HCT116 (cell line): ENCODE data around the gene UGT1A9. TPM values are rescaled to one million over a fixed set of nuclear protein-coding genes. Genes with fewer than 3 reads are reported as not detected.

Source experiments
- ATAC-seq: fragments of 200-7000 bp; cut with Tn5 transposase; 2 replicates; pipeline ENCODE4 v1.9.1; 2020; ENCODE audit warnings: mild to moderate bottlenecking, moderate library complexity
- BruUV-seq: library from RNA; stranded (reverse); fragments of 400-500 nt; replicated peaks from 2 replicates; lab custom pipeline; 2021; lab: Mats Ljungman, UMichigan
- CTCF ChIA-PET: fragments of 300-600 bp; sonication (Branson Sonifier 250); formaldehyde crosslinking; loops from one replicate; lab custom pipeline; 2021; ENCODE audit warnings: antibody characterized with exemption; lab: Charles Lee
- POLR2A ChIA-PET: fragments of 300-600, 350-600 bp; sonication (Branson Sonifier 250); formaldehyde crosslinking; loops from one replicate; lab custom pipeline; 2021; ENCODE audit warnings: antibody characterized with exemption; lab: Charles Lee
- RAD21 ChIA-PET, 2 experiments: fragments of 300-600 bp; sonication (Branson Sonifier 250); formaldehyde crosslinking; loops; one replicate each; lab custom pipeline; 2023; ENCODE audit warnings: low total read pairs in 2 of 2; ENCODE audit not compliant: uncharacterized antibody in 2 of 2, unreplicated experiment in 2 of 2, low non-redundant PET in 1 of 2; lab: Charles Lee
- DNase-seq: peaks from one replicate; pipeline ENCODE4 v3.0.0-alpha.2; 2010; ENCODE audit warnings: low read depth, low spot score
- H2AFZ ChIP-seq: fragments of 200-600 bp; shearing (Covaris generic), sonication (generic); 2 replicates; pipeline ENCODE4 v1.6.1; 2017; ENCODE audit warnings: low read depth, mixed run types, mixed read lengths, antibody characterized with exemption, low read length; ENCODE audit not compliant: poor library complexity, severe bottlenecking
- H3K27ac ChIP-seq: 2 replicates; pipeline ENCODE4 v1.5.1; 2012; ENCODE audit warnings: low read depth, low read length
- H3K27me3 ChIP-seq: fragments of 200-600 bp; sonication (generic); 2 replicates; pipeline ENCODE4 v1.6.1; 2016; ENCODE audit warnings: mixed run types, low read length, mixed read lengths; ENCODE audit not compliant: insufficient read depth
- H3K36me3 ChIP-seq, 2 experiments: fragments of 200-500 bp in 1 of 2; fragments of 200-600 bp in 1 of 2; sonication (Bioruptor generic) in 1 of 2; sonication (generic) in 1 of 2; 2 replicates each; pipeline versions ENCODE4 v1.5.1 to v1.6.1; 2014 to 2016; ENCODE audit warnings: low read length in 2 of 2, inconsistent platforms in 1 of 2, mixed read lengths in 1 of 2, mixed run types in 1 of 2; ENCODE audit not compliant: insufficient read depth in 2 of 2, control insufficient read depth in 1 of 2
- H3K4me1 ChIP-seq, 2 experiments: fragments of 200-600 bp in 1 of 2; sonication (generic) in 1 of 2; 2 replicates each; pipeline versions ENCODE4 v1.5.1 to v1.6.1; 2012 to 2017; ENCODE audit warnings: low read length in 2 of 2, inconsistent platforms in 1 of 2, mild to moderate bottlenecking in 1 of 2, mixed read lengths in 1 of 2, mixed run types in 1 of 2, moderate library complexity in 1 of 2; ENCODE audit not compliant: insufficient read depth in 2 of 2, control insufficient read depth in 1 of 2
- H3K4me2 ChIP-seq: fragments of 200-600 bp; sonication (generic); 2 replicates; pipeline ENCODE4 v1.6.1; 2017; ENCODE audit warnings: mixed run types, low read length, mixed read lengths
- H3K4me3 ChIP-seq, 2 experiments: fragments of 200-600 bp in 1 of 2; sonication (generic) in 1 of 2; replicated peaks in 1 of 2; 2 replicates each; pipeline ENCODE4 v1.5.1; 2011 to 2016; ENCODE audit warnings: low read length in 2 of 2, control low read depth in 1 of 2, low read depth in 1 of 2, mild to moderate bottlenecking in 1 of 2, mixed read lengths in 1 of 2, mixed run types in 1 of 2
- H3K79me2 ChIP-seq: fragments of 200-600 bp; sonication (generic); 2 replicates; pipeline ENCODE4 v1.6.1; 2017; ENCODE audit warnings: mild to moderate bottlenecking, mixed run types, low read length, moderate library complexity, mixed read lengths; ENCODE audit not compliant: insufficient read depth
- H3K9ac ChIP-seq: fragments of 200-600 bp; sonication (generic); 2 replicates; pipeline ENCODE4 v1.6.1; 2016; ENCODE audit warnings: low read length, mixed read lengths
- H3K9me2 ChIP-seq: fragments of 200-600 bp; sonication (generic), shearing (Covaris generic); 2 replicates; pipeline ENCODE4 v1.6.1; 2017; ENCODE audit warnings: mixed run types, mild to moderate bottlenecking, moderate library complexity; ENCODE audit not compliant: insufficient read depth
- H3K9me3 ChIP-seq, 2 experiments: fragments of 200-500 bp in 1 of 2; fragments of 200-600 bp in 1 of 2; sonication (Bioruptor generic) in 1 of 2; sonication (generic) in 1 of 2; 2 replicates each; pipeline ENCODE4 v1.6.1; 2014 to 2017; ENCODE audit warnings: low read length in 2 of 2, mixed read lengths in 2 of 2, inconsistent platforms in 1 of 2, low read depth in 1 of 2, mild to moderate bottlenecking in 1 of 2, mixed run types in 1 of 2, moderate library complexity in 1 of 2; ENCODE audit not compliant: control insufficient read depth in 1 of 2, insufficient read depth in 1 of 2
- H4K20me1 ChIP-seq: fragments of 200-600 bp; sonication (generic), shearing (Covaris generic); 2 replicates; pipeline ENCODE4 v1.6.1; 2017; ENCODE audit warnings: mixed run types, mild to moderate bottlenecking, moderate library complexity; ENCODE audit not compliant: insufficient read depth
- CTCF ChIP-seq, 3 experiments: fragments of 200-600 bp in 1 of 3; sonication (generic) in 1 of 3; IDR thresholded peaks in 2 of 3; conservative IDR thresholded peaks in 1 of 3; 2 replicates each; pipeline ENCODE4 v1.5.1; 2012 to 2017; ENCODE audit warnings: low read depth in 2 of 3, low read length in 2 of 3, antibody characterized with exemption in 1 of 3, borderline replicate concordance in 1 of 3, control low read depth in 1 of 3, mild to moderate bottlenecking in 1 of 3, mixed read lengths in 1 of 3, mixed run types in 1 of 3, moderate library complexity in 1 of 3; ENCODE audit not compliant: insufficient read depth in 1 of 3
- REST ChIP-seq: IDR thresholded peaks from 2 replicates; pipeline ENCODE4 v1.6.1; 2012; ENCODE audit warnings: low read depth
- intact Hi-C: fragments of 100-400 bp; cut with micrococcal nuclease; formaldehyde crosslinking; loops from 2 replicates; pipeline ENCODE4 v1.10.0; 2022
- total RNA-seq: library from RNA; stranded (reverse); gene quantifications from one replicate; pipeline ENCODE4 v1.2.1, GENCODE V29; 2021; ENCODE audit not compliant: unreplicated experiment

Gene UGT1A9
- total RNA-seq, 1 experiment from 2014 or later = not detected

GRCh38 chr2:233674995-233675394 is 3.3 kb downstream of the UGT1A9 start:
- Histone ChIP-seq H3K36me3 (no peaks in the 10 kb centered on the region), H3K4me3 (no peak overlapping the region), H3K27ac (no peak overlapping the region), H3K4me2 (no peak overlapping the region), H3K4me1 (no peaks in the 10 kb centered on the region), H4K20me1 (no peaks in the 10 kb centered on the region), H3K9ac (no peak overlapping the region), H3K79me2 (no peaks in the 10 kb centered on the region), H3K9me3 (no peaks in the 10 kb centered on the region), H2AFZ (no peak overlapping the region), H3K27me3 (peaks cover 16% of the 10 kb centered on the region; the same call in 1 of the 2 replicates), H3K9me2 (no peaks in the 10 kb centered on the region)
- ATAC-seq = peak; percentile 68
- no peak for DNase-seq
- intact Hi-C loops = no loop called here
- POLR2A ChIA-PET = no interaction called here
- CTCF ChIA-PET = no interaction called here
- no TSS peak for BruUV-seq
- RAD21 ChIA-PET = no interaction called here
- TF ChIP-seq REST (no peak), CTCF (IDR thresholded peaks at IDR 0.05 in 2 of 3, conservative IDR thresholded peaks at IDR 0.05 in 1 of 3; ENCODE audit: borderline replicate concordance in 1 of 3, insufficient read depth in 1 of 3, low read depth in 2 of 3, low read length in 2 of 3) (peak in 2 of 3 experiments; percentile 5 to 32; a peak in 2 of 6 replicates)
